ENCODE results near the gene KCNK1. TPM values are rescaled to one million over a fixed set of nuclear protein-coding genes. Genes with fewer than 3 reads are reported as not detected.
A peak's percentile ranks its signal among the peaks of the same experiment; 100 is the strongest.

The KCNK1 gene
- total and polyA plus RNA-seq, 4 donors: 2.5 to 12.3 (median 4.5) TPM

DNA sequence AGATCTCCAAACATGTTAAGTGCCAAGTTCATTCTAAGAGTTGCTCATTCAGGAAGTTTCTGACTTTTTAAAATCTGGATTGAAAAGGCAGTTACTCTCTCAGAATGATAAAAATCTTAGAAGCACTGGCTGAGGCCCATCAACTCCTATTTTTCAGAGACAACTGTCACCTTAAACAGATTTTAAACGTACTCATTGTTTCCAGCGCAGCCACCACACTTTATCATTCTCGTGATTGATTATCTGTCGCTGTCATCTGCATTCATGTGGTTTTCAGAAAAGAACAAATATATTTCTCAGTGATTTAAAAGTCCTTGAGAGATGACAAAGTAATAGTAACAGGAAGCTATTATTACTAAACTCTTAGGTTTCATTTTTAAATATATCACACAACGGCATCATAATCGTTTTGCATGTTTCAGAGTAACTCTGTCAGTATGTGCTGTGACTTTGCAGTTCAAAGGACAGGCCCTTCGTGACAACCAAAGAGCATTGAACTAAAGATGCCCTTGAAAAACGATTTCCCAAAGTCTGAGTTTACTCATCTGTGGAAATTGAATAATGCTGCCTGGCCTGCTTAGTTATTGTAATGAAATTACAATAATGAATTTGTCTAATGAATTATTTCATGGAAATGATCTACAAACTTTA lies 14.9 kb upstream of the KCNK1 start (continued):
- TF ChIP-seq, protein P1, sequence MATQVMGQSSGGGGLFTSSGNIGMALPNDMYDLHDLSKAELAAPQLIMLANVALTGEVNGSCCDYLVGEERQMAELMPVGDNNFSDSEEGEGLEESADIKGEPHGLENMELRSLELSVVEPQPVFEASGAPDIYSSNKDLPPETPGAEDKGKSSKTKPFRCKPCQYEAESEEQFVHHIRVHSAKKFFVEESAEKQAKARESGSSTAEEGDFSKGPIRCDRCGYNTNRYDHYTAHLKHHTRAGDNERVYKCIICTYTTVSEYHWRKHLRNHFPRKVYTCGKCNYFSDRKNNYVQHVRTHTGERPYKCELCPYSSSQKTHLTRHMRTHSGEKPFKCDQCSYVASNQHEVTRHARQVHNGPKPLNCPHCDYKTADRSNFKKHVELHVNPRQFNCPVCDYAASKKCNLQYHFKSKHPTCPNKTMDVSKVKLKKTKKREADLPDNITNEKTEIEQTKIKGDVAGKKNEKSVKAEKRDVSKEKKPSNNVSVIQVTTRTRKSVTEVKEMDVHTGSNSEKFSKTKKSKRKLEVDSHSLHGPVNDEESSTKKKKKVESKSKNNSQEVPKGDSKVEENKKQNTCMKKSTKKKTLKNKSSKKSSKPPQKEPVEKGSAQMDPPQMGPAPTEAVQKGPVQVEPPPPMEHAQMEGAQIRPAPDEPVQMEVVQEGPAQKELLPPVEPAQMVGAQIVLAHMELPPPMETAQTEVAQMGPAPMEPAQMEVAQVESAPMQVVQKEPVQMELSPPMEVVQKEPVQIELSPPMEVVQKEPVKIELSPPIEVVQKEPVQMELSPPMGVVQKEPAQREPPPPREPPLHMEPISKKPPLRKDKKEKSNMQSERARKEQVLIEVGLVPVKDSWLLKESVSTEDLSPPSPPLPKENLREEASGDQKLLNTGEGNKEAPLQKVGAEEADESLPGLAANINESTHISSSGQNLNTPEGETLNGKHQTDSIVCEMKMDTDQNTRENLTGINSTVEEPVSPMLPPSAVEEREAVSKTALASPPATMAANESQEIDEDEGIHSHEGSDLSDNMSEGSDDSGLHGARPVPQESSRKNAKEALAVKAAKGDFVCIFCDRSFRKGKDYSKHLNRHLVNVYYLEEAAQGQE (IDR thresholded peaks at IDR 0.05): peak; percentile 52
- peak in 1 of 2 donors; percentile 36 for TF ChIP-seq JUND (IDR thresholded peaks at IDR 0.05)

DNA sequence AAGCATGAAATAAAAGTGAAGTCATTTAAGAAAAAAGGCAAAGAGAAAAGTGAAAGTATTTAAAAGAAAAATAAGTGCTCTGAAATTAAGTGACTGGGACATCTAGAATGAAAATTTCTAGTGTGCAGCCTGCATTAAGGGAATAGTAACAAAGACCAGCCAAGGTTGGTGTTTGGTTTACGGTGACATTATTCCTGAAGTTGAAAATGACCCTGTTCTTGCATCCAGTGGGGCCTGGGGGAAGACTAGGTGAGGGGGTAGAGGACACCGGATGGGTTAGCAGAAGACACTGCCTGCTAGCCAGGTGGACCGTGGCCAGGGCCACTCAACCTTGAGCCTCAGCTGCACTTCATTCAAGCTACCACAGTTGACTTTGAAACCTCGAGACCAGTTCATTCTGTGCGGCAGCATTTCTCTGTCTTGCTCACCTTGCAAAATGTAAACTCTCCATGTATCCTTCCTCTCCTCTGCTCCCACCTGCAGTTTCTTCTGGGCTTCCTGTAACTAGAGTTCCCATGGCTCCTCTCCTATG lies 14.3 kb upstream of the KCNK1 start:
- Histone ChIP-seq H3K9me3 (ENCODE audit: control insufficient read depth in 4 of 4, low read length in 3 of 4) (peaks cover 0 to 2% (median 0%) of the 10 kb centered on the region in 4 donors), H3K36me3 (ENCODE audit: control insufficient read depth in 4 of 4, insufficient read depth in 3 of 4, low read depth in 1 of 4, low read length in 3 of 4) (no peaks in the 10 kb centered on the region), H3K4me1 (ENCODE audit: control insufficient read depth in 4 of 4, insufficient read depth in 4 of 4, low read length in 3 of 4) (peaks cover 5 to 13% (median 8%) of the 10 kb centered on the region in 4 donors), H3K27ac (ENCODE audit: low read depth in 1 of 2, low read length in 2 of 2) (peak overlapping the region; percentile 43 to 70), H3K4me3 (ENCODE audit: low read depth in 1 of 3, low read length in 3 of 3) (no peak overlapping the region), H3K9ac (ENCODE audit: low read depth in 1 of 2, low read length in 2 of 2) (peak overlapping the region in 1 of 2 donors; percentile 42), H3K27me3 (ENCODE audit: control insufficient read depth in 4 of 4, insufficient read depth in 4 of 4, low read length in 3 of 4) (no peaks in the 10 kb centered on the region)
- DNase-seq (ENCODE audit: low spot score): no peak
- 39% methylated on average over 5 of the region's 5 CpGs for WGBS
- TF ChIP-seq SP1 (IDR thresholded peaks at IDR 0.05) (peak; percentile 2), HNF4A (conservative IDR thresholded peaks at IDR 0.05) (no peak)

DNA sequence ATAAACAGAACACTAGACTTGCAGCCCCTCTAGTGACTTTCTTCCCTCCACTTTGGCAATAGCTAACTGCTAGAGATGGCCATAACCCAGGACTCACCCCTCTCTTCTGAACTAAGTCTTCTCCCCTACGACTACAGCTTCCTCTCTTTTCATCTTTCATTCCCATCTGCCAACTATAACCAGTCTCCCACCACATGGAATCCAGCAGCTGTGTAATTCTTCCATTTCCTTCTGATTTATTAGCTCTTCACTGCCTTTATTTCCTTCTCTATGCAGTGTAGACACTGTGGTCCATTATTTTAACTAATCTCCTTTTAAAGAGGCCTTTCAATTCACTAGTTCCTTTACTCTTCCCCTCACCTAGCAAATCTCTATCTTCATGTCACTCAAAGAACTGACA lies 13.4 kb upstream of the KCNK1 start:
- no peak overlapping the region for H3K4me3 ChIP-seq (ENCODE audit: low read depth in 1 of 3, low read length in 3 of 3)
- peaks cover 0 to 2% (median 0%) of the 10 kb centered on the region in 4 donors for H3K9me3 ChIP-seq (ENCODE audit: control insufficient read depth in 4 of 4, low read length in 3 of 4)
- DNase-seq (ENCODE audit: low spot score): no peak
- H3K9ac ChIP-seq (ENCODE audit: low read depth in 1 of 2, low read length in 2 of 2): no peak overlapping the region
- no peaks in the 10 kb centered on the region for H3K27me3 ChIP-seq (ENCODE audit: control insufficient read depth in 4 of 4, insufficient read depth in 4 of 4, low read length in 3 of 4)
- H3K27ac ChIP-seq (ENCODE audit: low read depth in 1 of 2, low read length in 2 of 2): no peak overlapping the region
- WGBS: 89% methylated on average over 1 of the region's 1 CpG
- H3K36me3 ChIP-seq (ENCODE audit: control insufficient read depth in 4 of 4, insufficient read depth in 3 of 4, low read depth in 1 of 4, low read length in 3 of 4): no peaks in the 10 kb centered on the region
- H3K4me1 ChIP-seq (ENCODE audit: control insufficient read depth in 4 of 4, insufficient read depth in 4 of 4, low read length in 3 of 4): peaks cover 5 to 13% (median 8%) of the 10 kb centered on the region in 4 donors
- TF ChIP-seq HNF4A (conservative IDR thresholded peaks at IDR 0.05) (no peak), FOXA1 (IDR thresholded peaks at IDR 0.05) (no peak), RXRA (IDR thresholded peaks at IDR 0.05) (no peak), FOXA2 (IDR thresholded peaks at IDR 0.05) (no peak), HNF4G (IDR thresholded peaks at IDR 0.05) (no peak), RAD21 (IDR thresholded peaks at IDR 0.05) (no peak), TAF1 (conservative IDR thresholded peaks at IDR 0.05) (no peak), GABPA (IDR thresholded peaks at IDR 0.05 in 1 of 2, conservative IDR thresholded peaks at IDR 0.05 in 1 of 2) (no peak), SP1 (IDR thresholded peaks at IDR 0.05) (no peak)
- TF ChIP-seq, protein P2, sequence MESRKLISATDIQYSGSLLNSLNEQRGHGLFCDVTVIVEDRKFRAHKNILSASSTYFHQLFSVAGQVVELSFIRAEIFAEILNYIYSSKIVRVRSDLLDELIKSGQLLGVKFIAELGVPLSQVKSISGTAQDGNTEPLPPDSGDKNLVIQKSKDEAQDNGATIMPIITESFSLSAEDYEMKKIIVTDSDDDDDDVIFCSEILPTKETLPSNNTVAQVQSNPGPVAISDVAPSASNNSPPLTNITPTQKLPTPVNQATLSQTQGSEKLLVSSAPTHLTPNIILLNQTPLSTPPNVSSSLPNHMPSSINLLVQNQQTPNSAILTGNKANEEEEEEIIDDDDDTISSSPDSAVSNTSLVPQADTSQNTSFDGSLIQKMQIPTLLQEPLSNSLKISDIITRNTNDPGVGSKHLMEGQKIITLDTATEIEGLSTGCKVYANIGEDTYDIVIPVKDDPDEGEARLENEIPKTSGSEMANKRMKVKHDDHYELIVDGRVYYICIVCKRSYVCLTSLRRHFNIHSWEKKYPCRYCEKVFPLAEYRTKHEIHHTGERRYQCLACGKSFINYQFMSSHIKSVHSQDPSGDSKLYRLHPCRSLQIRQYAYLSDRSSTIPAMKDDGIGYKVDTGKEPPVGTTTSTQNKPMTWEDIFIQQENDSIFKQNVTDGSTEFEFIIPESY (IDR thresholded peaks at IDR 0.05): no peak

All from liver (tissue), 9 donors.